Pons (tissue), 1 donor: Measurements from ENCODE around the gene SLC27A2.
"Not testable (repeated sequence)": the region's sequence is repeated elsewhere in the genome, so short reads cannot be mapped to it uniquely, and the experiment has no call there.

Experiments used
- DNase-seq: peaks from one replicate; pipeline ENCODE4 v3.0.0-alpha.2; 2016; ENCODE audit warnings: low spot score

SLC27A2 gene

DNA sequence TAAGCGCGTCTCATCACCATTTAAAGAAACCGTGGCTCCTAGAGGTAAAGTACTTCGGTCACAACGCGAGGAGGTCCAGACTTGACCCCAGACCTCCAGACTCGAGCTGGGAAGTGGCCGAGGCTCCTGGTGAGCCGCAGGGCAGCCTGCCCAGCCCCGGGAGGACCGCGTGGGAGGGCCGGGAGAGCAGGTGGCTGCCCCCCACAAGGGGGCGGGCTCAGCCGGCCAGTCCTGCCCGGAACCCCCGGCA, at the start of gene SLC27A2:
TSS of gene SLC27A2 (plus strand) at position 228 of the 250 bp plus-strand sequence. CDS start 232 bp downstream, outside the sequence.
- no peak for DNase-seq

- DNase-seq = not testable (repeated sequence)
Measured at GRCh38 chr15:50132251-50132984, 49.6 kb upstream of the SLC27A2 start.

DNA sequence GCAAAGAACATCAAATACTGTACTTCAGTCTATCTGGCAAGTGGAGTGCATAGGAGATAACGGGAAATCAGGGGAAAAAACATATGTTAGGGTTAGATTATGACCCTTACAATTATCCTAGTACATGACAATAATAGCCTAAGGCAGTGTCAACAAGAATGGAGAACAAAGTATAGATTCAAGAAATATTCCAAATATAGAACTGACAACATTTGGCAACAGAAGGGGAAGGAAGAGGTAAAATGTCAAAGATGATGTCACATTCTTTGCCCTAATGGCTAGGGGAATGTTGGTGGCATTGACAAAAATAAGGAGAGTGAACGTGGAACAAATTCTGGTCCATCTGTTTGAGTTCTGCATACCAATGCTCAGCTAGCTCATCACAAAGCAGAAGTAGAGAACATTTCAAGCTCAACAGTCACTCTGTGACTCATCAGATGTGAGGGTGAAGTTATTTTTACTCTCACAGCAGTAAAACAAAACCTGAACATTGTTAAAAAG, 47.4 kb upstream of the SLC27A2 start:
- peak; percentile 81 for DNase-seq

- no peak for DNase-seq
Measured at GRCh38 chr15:50135031-50135551, 46.9 kb upstream of the SLC27A2 start.

GRCh38 chr15:50137330-50137761, 44.6 kb upstream of the SLC27A2 start:
- no peak for DNase-seq

DNA sequence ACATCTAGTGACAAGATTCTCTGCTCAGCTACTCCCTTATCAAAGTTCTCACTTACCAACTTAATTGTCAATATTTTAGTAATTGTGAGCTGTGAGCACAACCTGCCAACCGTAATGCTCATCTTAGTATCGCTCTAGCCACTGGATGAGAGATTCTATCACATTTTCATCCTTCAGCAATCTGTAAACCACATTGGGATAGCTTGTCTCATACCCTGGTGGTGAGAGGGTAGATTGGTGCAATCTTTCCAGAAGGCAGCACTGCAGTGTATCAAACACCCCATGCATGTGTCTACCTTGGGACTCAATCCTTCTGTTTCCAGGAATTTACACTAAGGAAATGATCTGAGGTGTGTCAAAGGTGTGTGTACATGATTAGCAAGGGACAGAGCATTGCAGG, 44.1 kb upstream of the SLC27A2 start:
- DNase-seq = no peak

DNA sequence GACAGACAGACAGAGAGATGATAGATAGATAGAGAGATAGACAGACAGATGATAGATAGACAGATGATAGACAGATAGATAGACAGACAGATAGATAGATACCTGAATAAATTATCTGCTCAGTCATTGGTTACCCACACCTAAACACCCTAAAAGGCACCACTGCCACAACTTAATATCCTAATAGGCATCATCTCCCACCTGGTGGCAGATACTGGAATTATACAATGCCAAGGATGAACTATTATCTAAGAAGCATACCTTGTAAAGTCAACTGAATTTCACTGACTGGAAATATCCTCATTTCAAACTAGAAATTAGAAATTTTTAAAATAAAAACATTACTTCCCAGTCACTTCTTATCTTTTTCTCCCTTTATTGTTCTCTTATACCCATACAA, 43.6 kb upstream of the SLC27A2 start:
- no peak for DNase-seq

DNA sequence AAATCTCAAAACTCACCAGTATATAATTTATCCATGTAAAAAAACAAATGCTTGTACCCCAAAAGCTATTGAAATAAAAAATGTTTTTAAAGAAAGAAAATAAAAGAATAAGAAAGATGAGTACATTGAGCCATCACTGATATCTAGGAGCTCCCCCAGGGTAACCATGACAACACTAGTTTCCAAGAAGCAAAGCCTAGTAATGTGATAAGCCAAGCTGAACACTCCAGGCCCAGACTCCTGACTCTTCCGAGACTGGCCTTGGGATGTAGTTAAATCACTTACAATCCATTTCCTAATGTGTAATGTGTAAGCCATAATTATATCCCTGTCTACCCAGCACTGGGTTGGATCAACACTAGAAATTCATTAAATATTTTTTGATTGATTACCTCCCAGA, 41.9 kb upstream of the SLC27A2 start:
- no peak for DNase-seq

- no peak for DNase-seq
Measured at GRCh38 chr15:50140983-50141382, 41.0 kb upstream of the SLC27A2 start.

DNA sequence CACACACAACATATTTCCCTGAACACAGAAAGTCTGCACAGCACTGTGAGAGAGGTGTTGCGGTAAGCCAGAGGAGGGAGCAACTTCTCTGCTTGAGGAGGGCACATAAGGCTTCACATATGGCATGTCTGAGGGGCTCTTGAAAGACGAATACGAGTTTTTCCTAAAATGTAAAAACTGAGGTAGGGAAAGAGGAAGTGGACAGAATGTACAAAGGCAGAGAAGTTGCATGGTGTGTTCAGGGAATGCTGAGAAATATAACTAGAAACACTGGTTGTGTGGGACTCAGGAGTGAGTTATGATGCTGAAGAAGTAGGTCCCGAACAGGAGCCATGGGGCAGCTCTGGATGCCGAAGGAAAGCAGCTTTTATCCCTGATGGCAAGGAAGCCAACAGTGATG, 40.1 kb upstream of the SLC27A2 start:
- no peak for DNase-seq

DNA sequence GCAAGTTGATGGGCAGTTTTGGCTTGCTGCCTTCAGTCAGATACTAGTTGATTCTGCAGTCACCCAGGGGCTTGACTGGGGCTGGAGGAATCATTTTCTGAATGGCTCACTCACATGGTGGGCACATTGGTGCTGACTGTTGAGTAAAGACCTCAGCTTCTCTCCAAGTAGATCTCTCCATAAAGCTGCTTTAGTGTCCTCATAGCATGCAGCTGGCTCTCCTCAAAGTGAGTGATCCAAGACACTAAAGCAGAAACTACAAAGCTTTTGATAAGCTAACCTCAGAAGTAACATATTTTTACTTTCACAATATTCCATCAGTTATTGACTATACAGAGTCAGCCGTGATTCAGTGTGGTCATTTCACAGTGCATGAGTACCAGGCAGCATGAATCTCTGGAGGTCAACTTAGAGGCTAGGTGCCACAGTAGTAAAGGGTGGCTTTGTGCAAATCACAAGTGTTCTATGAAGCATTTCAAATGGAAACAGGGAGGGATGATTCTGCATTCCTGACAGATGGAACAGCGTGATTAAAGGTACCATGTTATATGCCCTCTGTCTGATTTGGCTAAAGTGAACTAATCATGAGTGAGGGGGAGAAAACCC, 38.6 kb upstream of the SLC27A2 start:
- no peak for DNase-seq

DNA sequence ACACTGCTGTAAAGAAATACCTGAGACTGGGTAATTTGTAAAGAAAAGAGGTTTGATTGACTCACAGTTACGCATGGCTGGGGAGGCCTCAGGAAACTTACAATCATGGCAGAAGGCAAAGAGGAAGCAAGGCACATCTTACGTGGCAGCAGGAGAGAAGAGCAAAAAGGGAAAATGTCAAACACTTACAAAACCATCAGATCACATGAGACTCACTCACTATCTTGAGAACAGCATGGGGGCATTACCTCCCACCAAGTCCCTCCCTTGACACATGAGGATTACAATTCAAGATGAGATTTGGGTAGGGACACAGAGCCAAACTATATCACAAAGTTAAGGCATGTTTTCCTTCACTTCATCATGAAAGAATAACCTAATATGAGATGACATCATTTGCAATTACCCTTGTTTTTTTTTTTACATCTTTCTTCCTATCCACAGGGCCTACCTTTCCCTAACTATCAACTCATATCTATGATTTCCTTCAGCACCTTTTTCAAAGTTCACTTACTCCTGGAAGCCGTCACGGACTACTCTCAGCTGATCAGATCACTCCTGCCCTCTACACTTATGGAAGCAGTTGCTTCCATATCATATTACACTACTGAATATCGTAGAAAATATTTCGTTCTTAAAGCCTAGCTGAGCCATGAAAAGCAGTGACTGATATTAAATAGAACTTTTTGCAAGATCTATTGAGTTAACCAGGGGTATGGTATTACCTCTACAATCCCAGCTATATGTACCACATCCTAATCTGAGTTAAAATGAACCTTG, 37.5 kb upstream of the SLC27A2 start:
- DNase-seq = no peak

DNA sequence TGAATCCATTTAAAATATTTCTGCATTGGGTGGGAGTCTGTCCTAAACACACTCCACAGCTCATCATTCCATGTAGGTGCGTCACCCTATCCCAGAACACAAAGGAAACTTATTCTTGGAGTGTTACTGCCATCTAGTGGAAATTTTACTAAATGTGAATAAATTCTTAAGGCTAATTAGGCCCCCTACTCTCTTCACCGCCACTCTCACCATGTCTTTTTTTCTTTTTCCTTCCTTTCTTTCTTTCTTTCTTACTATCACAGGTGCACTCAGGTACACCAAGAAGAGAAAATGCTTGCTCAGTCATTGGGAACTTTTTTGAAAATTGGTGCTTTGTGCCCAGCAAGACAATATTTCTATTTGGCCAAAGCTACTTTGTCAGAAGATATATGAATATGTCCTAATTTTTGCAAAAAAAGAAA, 36.5 kb upstream of the SLC27A2 start:
- DNase-seq = peak; percentile 92

GRCh38 chr15:50146632-50147031, 35.4 kb upstream of the SLC27A2 start:
- DNase-seq = no peak

- DNase-seq = no peak
Measured at GRCh38 chr15:50148362-50148963, 33.5 kb upstream of the SLC27A2 start.

DNA sequence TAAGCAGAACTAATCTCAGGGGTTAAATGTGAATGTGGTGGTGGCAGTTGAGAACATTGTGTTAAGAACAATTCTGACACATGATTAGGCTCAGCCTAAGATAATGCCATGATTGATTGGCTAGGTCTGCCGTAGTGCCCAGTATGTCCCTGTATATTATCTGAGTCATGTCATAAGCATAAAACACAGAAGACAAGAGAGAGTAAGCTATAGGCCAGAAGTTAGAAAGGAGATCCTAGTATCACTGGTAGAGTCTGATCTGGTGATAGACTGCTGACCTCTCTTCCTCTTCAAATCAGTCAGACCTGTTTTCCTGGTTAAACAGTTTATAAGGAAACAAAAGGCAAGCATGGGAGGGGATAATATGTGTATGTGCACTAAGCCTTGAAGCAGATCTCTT, 32.9 kb upstream of the SLC27A2 start:
- DNase-seq = no peak

DNA sequence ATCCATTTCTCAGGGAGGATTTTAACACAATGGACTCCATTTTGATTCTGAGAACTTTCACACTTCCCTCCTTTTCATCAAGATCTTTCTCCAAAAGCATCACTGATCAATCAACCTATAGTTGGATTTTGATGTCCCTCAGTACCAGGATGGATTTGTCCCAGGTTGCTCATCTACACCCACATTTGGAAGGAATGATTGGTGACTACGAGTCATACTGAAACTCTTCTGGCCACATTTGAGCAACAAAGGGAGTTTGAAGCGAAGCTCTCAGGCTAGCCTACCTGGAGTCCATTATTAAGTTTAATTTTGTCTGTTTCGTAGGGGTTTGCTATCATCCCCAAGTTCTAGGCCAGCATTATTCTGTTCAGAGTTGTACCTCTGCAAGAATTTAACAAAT, 31.6 kb upstream of the SLC27A2 start:
- DNase-seq = no peak

DNA sequence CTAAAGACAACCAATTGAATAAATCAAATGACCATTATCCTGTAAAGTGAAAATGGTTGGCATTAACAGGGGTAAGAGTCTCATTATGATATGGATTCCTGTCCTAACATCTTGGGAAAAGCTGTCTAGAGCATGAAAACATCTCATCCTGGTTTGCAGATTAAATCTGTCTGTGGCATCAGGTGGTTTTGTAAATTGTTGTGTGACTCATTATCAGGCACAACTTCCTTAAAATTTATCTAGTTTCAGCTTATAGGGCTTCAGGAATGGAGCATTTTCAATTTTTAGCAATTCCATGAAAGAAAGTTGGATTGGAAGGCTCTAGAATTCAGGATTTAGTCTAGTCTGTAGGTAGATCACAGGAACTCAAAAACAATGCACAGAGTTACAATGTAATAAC, 31.1 kb upstream of the SLC27A2 start:
- no peak for DNase-seq

- DNase-seq = no peak
Measured at GRCh38 chr15:50151476-50151875, 30.5 kb upstream of the SLC27A2 start.

GRCh38 chr15:50158236-50158635, 23.8 kb upstream of the SLC27A2 start:
- not testable (repeated sequence) for DNase-seq

- no peak for DNase-seq
Measured at GRCh38 chr15:50162969-50163718, 18.9 kb upstream of the SLC27A2 start.
